HG02970 (cell line): ENCODE data around the gene MRE11.
A peak's percentile ranks its signal among the peaks of the same experiment; 100 is the strongest.
"Not testable (repeated sequence)": the region's sequence is repeated elsewhere in the genome, so short reads cannot be mapped to it uniquely, and the experiment has no call there.

Experiments
- ATAC-seq: cut with Tn5 transposase; IDR thresholded peaks from one replicate; pipeline ENCODE4 v1.9.1; 2021; ENCODE audit warnings: mild to moderate bottlenecking, moderate library complexity, moderate number of reproducible peaks; ENCODE audit not compliant: unreplicated experiment, low FRiP score

Gene MRE11

DNA sequence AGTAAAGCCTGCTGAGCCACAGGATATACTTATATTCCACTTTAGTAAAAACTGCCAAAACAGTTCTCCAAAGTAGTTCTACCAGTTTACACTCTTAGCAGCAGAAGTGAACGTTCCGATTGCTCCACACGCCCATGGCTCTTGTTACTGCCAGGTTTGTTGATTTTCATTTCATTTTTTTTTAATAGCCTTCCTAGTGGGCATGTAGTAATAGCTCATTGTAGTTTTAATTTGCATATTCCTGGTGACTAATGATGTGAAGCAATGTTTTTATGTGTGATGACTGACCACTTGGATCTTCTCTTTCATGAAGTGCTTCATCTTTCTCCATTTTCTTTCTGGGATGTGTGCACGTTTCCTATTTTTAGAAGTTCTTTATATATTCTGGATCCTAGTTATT lies 13.8 kb upstream of the MRE11 start:
- no peak for ATAC-seq

DNA sequence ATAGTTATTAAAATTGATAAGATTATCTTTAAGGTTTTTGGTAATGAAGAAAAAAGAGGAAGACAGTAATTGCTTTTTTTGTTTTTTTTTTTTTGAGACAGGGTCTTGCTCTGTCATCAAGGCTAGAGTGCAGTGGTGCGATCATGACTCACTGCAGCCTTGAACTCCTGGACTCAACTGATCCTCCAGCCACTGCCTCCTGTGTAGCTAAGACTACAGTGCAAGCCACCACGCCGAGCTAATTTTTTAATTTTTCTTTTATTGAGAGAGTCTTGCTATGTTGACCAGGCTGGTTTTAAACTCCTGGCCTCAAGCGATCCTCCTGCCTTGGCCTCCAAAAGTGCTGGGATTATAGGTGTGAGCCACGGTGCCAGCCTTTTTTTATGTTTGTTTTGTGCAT lies 12.9 kb upstream of the MRE11 start:
- not testable (repeated sequence) for ATAC-seq

DNA sequence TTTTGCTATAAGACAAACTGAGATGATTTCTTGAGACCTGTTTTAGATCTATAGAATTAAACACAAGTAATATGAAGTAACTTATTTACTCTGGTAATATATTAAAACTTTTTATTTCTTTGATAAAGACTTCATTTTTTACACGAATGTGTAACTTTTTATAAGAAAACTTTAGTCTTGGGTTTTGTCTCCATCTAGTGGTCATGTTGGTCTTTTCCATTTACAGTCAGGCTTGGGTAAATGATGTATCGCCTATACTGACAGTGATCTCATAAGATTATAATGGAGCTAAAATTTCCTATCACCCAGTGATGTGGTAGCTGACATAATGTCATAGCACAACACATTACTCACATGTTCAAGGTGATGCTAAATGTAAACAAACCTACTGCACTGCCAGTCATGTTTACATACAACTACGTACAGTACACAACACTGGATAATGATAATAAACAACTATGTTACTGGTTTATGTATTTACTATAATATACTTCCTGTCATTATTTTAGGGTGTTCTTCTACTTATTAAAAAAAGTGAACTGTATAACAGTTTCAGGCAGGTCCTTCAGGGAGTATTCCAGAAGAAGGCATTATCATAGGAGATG lies 11.1 kb upstream of the MRE11 start:
- ATAC-seq = no peak

DNA sequence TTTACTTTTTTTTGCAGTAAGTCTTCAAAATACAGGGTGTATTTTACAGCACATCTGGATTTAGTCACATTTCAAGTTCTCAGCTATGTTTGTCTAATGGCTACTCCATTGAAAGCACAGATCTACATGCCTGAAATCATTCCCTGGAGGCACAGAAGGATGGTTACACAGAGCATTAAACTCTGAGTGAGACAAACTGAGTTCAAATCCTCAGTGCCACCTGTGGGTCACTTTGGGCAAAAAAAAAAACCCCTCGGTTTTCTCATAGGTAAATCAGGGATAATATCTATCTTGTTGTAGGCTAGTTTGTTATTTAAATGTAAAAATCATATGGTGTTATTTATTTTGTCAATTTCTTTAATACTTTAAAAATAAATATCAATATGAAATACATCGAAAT lies 7.9 kb upstream of the MRE11 start:
- ATAC-seq = no peak

DNA sequence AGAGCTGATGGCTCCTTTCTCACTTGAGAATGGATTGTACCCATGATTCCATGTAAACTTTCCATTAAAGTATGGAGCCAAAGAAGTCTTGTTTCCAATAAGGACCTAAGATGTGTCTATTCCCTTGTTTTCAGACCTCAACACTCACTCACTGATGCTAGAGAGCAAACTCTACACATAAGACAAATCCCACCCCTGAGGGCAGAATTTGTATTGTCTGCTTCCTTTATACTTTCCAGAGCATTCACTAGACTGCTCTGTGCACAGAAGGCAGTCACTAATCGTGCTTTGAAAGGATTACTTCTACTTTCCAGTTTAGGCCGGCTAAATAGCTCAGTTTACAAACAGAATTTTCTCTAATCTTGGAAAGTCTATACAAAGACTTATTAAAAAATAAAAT lies 6.5 kb upstream of the MRE11 start:
- ATAC-seq = no peak

DNA sequence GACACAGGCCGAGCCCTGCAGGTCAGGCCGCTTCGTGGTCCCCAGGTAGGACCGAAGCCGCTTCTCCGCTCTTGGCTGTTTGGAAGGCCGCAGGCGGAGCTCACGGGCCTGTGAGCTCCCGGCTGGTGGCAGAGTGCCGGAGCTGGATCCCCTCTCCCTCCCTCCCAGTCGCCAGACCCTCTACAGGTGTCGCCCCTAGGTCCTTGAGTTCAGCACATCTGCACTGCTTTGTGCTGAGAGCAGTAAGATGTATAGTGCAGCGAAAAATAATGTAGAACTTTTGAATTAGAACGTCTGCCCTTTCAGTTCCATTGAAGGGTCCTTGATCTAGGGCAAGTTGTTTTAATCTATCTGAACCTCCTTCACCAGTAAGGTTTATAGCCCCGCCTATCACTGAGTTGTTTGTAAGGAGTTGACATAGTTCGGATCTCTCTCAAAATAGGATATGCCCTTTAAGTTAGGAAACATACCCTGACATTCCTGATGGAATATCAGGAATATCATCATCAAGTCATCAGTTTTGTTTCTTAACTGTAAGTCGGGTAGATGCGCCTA lies 559 bp upstream of the MRE11 start:
- ATAC-seq = peak; percentile 69

GRCh38 chr11:94486068-94486467 lies 7.6 kb downstream of the MRE11 start:
- no peak for ATAC-seq

- no peak for ATAC-seq
Observed at GRCh38 chr11:94481342-94481741, 12.3 kb downstream of the MRE11 start.

GRCh38 chr11:94477624-94478023 lies 16.0 kb downstream of the MRE11 start:
- no peak for ATAC-seq

DNA sequence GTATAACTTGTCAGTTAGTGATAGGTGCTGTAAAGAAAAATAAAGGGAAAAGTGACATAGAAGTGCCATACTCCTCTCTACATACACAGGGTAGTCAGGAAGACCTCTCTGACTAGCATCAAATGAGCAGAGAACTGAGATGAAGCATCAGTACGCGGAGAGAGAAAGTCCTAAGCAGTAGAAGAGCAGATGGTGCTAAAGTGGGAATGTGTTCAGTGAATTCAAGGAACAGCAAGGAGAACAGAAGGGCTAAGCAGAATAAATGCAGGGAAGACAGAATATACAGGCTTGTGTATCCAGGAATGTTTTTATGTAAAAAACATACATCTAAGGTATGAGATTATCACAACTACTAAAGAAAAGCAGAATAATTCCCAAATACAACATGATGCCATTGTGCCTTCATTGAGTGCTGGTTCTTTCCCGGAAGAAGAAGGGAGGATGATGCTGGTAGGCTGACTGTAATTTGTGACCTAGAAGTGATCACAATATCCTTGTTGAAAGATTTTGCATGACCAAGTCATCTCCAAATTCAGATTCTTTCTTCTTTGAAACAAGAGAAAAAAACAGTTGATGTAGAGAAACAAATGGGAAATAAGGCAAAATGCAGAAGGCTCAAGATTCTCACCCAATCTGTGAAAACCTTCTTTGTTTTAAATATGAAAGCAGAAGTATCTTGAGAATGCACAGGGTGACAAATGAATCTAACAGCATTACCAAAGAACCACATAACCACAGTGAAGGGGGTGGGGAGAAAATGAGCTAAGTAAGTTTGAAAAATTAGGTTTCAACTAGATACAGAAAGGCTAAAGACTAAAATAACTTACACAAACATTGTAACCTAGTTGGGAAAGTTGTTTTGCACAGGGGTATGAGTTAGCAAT lies 20.5 kb downstream of the MRE11 start:
- ATAC-seq = peak; percentile 79

- ATAC-seq = peak; percentile 71
Observed at GRCh38 chr11:94469416-94469815, 24.2 kb downstream of the MRE11 start.

GRCh38 chr11:94459576-94459975 lies 34.1 kb downstream of the MRE11 start:
- ATAC-seq = no peak

DNA sequence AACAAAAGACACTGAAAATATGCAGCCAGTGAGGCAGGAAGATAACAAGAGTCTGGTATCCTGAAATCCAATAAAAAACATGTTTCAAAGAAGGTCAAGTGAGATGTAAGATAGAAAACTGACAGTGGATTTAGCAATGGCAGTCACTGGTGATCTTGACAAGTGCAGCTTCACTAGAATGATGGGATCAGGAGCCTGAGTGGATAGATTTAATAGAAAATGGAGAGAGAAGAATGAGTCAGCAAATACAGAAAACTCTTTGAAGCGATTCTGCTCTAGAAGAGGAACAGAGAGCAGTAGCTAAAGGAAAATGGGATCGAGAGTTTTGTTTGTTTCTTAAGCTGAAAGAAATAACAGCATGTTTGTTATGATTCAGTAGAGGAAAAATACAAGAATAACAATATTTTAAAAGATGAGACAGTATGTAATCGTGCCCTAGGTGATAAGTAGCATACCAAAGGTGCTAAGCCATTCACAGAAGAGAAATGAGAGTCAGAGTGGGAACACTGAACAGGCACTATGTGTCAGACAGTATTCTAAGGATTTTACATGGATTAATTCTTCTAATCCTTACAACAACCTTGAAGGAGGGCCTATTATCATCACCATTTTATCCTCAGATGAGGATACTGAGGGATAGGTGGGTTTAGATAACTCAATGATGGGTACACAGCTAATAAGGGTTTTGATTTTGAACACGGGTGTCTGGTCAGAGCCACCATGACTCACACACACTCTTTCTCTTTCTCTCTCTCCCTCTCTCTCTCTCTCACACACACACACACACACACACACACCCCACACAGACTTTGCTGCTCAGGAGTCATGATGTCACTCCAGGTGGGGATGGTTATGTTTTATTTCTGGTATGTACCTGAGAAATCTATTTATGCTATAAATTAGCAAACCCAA lies 36.3 kb downstream of the MRE11 start:
- no peak for ATAC-seq

- no peak for ATAC-seq
Observed at GRCh38 chr11:94455861-94456260, 37.8 kb downstream of the MRE11 start.

DNA sequence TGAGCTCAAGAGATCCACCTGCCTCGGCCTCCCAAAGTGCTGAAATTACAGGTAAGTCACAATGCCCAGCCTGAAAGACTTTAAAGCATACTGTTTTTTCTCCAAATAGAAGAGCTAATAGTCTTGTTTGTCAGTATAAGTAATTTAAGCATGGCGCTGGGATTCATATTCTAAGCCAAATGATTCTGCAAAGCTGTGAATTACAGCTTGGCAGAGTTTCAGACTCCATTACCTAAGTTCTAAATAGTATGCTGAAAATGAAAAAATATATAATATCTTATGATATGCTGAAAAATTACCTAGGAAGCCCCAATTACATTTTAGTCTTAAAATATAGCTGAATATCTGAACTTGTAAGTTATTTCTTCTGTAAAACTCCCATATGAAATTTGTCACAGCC lies 39.3 kb downstream of the MRE11 start:
- no peak for ATAC-seq

DNA sequence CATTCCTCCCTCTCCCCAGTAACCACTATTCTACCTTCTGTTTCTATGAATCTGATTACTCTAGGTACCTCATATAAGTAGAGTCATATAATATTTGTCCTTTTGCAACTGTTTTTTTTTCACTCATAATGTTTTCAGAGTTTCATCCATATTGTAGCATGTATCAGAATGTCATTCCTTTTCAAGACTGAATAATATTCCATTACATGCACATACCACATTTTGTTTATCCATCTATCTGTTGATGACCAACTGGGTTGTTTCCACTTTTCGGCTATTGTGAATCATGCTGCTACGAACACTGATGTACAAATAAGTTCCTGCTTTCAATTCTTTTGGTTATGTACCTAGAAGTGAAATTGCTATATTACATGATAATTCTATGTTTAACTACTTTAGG lies 40.7 kb downstream of the MRE11 start:
- no peak for ATAC-seq

DNA sequence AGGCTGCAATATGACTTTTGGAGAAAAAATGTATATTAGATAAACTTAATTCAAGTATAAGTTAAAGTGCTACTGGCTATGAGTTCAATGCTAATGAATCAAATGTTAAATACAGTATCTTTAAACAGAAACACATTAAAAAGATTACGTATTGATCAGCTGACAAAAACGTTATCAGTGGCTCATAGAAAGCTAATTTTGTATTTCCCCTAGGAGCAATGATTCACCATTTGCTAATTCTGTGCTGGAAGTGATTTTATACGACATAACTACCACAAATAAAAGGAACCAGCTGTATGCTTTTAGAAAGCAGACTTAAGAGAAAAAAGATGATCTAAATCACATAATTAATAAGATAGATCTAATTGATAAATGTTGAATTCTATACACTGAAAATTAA lies 43.6 kb downstream of the MRE11 start:
- ATAC-seq = no peak

GRCh38 chr11:94449437-94449836 lies 44.2 kb downstream of the MRE11 start:
- no peak for ATAC-seq

DNA sequence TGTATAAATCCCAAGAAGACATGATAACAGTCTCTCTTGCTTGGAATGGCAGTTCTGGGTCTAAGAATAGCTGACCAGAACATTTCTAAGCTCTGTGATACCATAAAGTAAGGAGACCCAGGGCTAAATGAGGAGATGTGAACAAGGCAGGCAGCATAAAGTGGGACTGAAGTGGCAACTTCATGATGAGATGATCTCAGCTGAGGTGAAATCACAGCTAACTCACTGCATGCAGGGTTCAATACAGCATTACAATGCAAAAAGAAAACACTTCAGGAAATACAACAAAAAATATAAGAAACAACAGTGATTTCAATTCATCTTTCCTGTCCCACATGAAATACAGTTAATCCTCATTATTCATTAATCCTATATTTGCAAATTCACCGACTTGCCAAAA lies 44.6 kb downstream of the MRE11 start:
- ATAC-seq = no peak

- ATAC-seq = no peak
Observed at GRCh38 chr11:94447149-94447548, 46.5 kb downstream of the MRE11 start.

DNA sequence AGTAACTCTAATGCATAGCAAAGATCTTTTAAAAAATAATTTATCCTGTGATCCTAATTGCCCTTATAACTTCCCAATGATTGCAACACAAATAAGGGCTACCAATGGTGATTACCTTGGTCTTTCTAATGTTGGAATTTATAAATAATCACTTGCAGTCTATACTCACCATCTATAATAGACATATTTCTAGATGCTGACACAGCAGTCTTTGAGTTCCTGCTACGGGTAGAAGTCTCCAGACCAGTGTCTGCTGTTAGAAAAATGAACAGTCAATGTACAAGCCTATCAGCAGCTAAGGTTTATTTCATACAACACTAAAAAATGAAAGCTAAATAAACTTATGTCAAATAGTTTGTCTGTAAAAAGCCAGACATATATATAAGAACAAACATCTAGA lies 48.0 kb downstream of the MRE11 start:
- ATAC-seq = no peak
